ENCODE results near the gene XRCC3.

- TF ChIP-seq POLR2A (IDR thresholded peaks at IDR 0.05): no peak
- TF ChIP-seq, protein P1, sequence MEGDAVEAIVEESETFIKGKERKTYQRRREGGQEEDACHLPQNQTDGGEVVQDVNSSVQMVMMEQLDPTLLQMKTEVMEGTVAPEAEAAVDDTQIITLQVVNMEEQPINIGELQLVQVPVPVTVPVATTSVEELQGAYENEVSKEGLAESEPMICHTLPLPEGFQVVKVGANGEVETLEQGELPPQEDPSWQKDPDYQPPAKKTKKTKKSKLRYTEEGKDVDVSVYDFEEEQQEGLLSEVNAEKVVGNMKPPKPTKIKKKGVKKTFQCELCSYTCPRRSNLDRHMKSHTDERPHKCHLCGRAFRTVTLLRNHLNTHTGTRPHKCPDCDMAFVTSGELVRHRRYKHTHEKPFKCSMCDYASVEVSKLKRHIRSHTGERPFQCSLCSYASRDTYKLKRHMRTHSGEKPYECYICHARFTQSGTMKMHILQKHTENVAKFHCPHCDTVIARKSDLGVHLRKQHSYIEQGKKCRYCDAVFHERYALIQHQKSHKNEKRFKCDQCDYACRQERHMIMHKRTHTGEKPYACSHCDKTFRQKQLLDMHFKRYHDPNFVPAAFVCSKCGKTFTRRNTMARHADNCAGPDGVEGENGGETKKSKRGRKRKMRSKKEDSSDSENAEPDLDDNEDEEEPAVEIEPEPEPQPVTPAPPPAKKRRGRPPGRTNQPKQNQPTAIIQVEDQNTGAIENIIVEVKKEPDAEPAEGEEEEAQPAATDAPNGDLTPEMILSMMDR (IDR thresholded peaks at IDR 0.05): no peak
- no peak for TF ChIP-seq EP300 (IDR thresholded peaks at IDR 0.05)
These were observed 11.5 kb downstream of the XRCC3 start for GRCh38 chr14:103703433-103704385.
